CD14-positive monocyte (primary cell): ENCODE data around the gene EME2. TPM values are rescaled to one million over a fixed set of nuclear protein-coding genes. Genes with fewer than 3 reads are reported as not detected.

ENCODE experiments used
- DNase-seq, 3 donors: peaks; one replicate each; pipeline ENCODE4 v3.0.0-alpha.2; 2011 to 2022
- H2AFZ ChIP-seq: 2 replicates; pipeline ENCODE4 v1.6.0; 2012; ENCODE audit warnings: mild to moderate bottlenecking, low read depth, low read length, inconsistent platforms; ENCODE audit not compliant: insufficient read depth, poor library complexity, severe bottlenecking
- H3K27ac ChIP-seq, 2 donors: 1 replicate in 1 of 2; 2 replicates in 1 of 2; pipeline ENCODE4 v1.5.1; 2012 to 2013; ENCODE audit warnings: low read length in 2 of 2, control low read depth in 1 of 2, inconsistent platforms in 1 of 2, low read depth in 1 of 2, mild to moderate bottlenecking in 1 of 2
- H3K27me3 ChIP-seq, 2 donors: one replicate each; pipeline versions ENCODE4 v1.6.0 to v1.6.1; 2011 to 2013; ENCODE audit warnings: low read length in 2 of 2; ENCODE audit not compliant: control insufficient read depth in 2 of 2, insufficient read depth in 2 of 2
- H3K36me3 ChIP-seq, 2 donors: replicated peaks in 1 of 2; 1 replicate in 1 of 2; 2 replicates in 1 of 2; pipeline versions ENCODE4 v1.5.1 to v1.6.1; 2012 to 2013; ENCODE audit warnings: low read length in 2 of 2, control low read depth in 1 of 2, inconsistent platforms in 1 of 2, mild to moderate bottlenecking in 1 of 2; ENCODE audit not compliant: insufficient read depth in 2 of 2, control insufficient read depth in 1 of 2
- H3K4me1 ChIP-seq, 2 donors: 1 replicate in 1 of 2; 2 replicates in 1 of 2; pipeline versions ENCODE4 v1.5.1 to v1.6.1; 2012 to 2013; ENCODE audit warnings: low read length in 2 of 2, control low read depth in 1 of 2, inconsistent platforms in 1 of 2, mild to moderate bottlenecking in 1 of 2, moderate library complexity in 1 of 2; ENCODE audit not compliant: insufficient read depth in 2 of 2, control insufficient read depth in 1 of 2
- H3K4me2 ChIP-seq: replicated peaks from 2 replicates; pipeline ENCODE3; 2012; ENCODE audit warnings: low read length, moderate library complexity, mild to moderate bottlenecking; ENCODE audit not compliant: poor library complexity, severe bottlenecking; ENCODE audit errors: extremely low read depth
- H3K4me3 ChIP-seq, 3 experiments: fragments of 200-600 bp in 1 of 3; sonication (generic) in 1 of 3; replicated peaks in 1 of 3; 1 replicate in 2 of 3; 2 replicates in 1 of 3; pipeline ENCODE4 v1.5.1; 2011 to 2013; ENCODE audit warnings: low read length in 3 of 3, mild to moderate bottlenecking in 3 of 3, control low read depth in 2 of 3, low read depth in 2 of 3, inconsistent platforms in 1 of 3, moderate library complexity in 1 of 3
- H3K79me2 ChIP-seq: 2 replicates; pipeline ENCODE4 v1.6.0; 2012; ENCODE audit warnings: mild to moderate bottlenecking, control low read depth, inconsistent platforms, low read length, moderate library complexity; ENCODE audit not compliant: insufficient read depth
- H3K9ac ChIP-seq: 2 replicates; pipeline ENCODE4 v1.6.0; 2017; ENCODE audit warnings: low read length, mild to moderate bottlenecking; ENCODE audit not compliant: insufficient read depth, poor library complexity, severe bottlenecking
- H3K9me3 ChIP-seq, 2 donors: replicated peaks in 1 of 2; 1 replicate in 1 of 2; 2 replicates in 1 of 2; pipeline versions ENCODE4 v1.5.1 to v1.6.1; 2012 to 2013; ENCODE audit warnings: low read length in 2 of 2, control low read depth in 1 of 2; ENCODE audit not compliant: control insufficient read depth in 1 of 2, insufficient read depth in 1 of 2
- H4K20me1 ChIP-seq: 2 replicates; pipeline ENCODE4 v1.6.0; 2012; ENCODE audit warnings: mild to moderate bottlenecking, low read length, control low read depth, moderate library complexity; ENCODE audit not compliant: insufficient read depth
- H3K27ac Mint-ChIP-seq, 7 donors: one replicate each; pipeline ENCODE4 v1.8.0; 2020; ENCODE audit warnings: mild to moderate bottlenecking in 7 of 7, mixed read lengths in 7 of 7, moderate library complexity in 6 of 7, inconsistent platforms in 2 of 7
- H3K27me3 Mint-ChIP-seq, 3 donors: one replicate each; pipeline ENCODE4 v1.8.0; 2021 to 2022; ENCODE audit warnings: low read depth in 3 of 3, mild to moderate bottlenecking in 3 of 3, mixed read lengths in 3 of 3, moderate library complexity in 3 of 3, inconsistent platforms in 1 of 3
- H3K36me3 Mint-ChIP-seq, 2 donors: one replicate each; pipeline ENCODE4 v1.8.0; 2020; ENCODE audit warnings: mixed read lengths in 2 of 2, inconsistent platforms in 1 of 2, mild to moderate bottlenecking in 1 of 2
- H3K4me1 Mint-ChIP-seq: one replicate; pipeline ENCODE4 v1.8.0; 2020; ENCODE audit warnings: mild to moderate bottlenecking, mixed read lengths
- H3K4me3 Mint-ChIP-seq, 2 donors: one replicate each; pipeline ENCODE4 v1.8.0; 2020; ENCODE audit warnings: mild to moderate bottlenecking in 2 of 2, mixed read lengths in 2 of 2, moderate library complexity in 1 of 2
- H3K9me3 Mint-ChIP-seq, 7 donors: one replicate each; pipeline ENCODE4 v1.8.0; 2020 to 2022; ENCODE audit warnings: mixed read lengths in 7 of 7, mild to moderate bottlenecking in 6 of 7, moderate library complexity in 6 of 7, inconsistent platforms in 2 of 7
- CTCF ChIP-seq: fragments of 200-600 bp; IDR thresholded peaks from one replicate; pipeline ENCODE4 v1.8.0; 2022; ENCODE audit warnings: antibody characterized with exemption, mild to moderate bottlenecking
- WGBS: methylation state at CpG from one replicate; pipeline ENCODE4 v1.1.5; 2013; ENCODE audit warnings: missing lambda C conversion rate; ENCODE audit not compliant: insufficient coverage; 5-methylcytosine and 5-hydroxymethylcytosine counted together
- intact Hi-C, 2 donors: fragments of 100-400 bp; cut with micrococcal nuclease; formaldehyde crosslinking; loops; one replicate each; pipeline versions ENCODE4 v1.15.0 to v1.15.1; 2023
- polyA plus RNA-seq, 3 donors: library from polyadenylated mRNA; depleted of rRNA in 1 of 3; unstranded in 2 of 3; stranded (reverse) in 1 of 3; fragments of 300-500 nt in 2 of 3; fragments of >200 nt in 1 of 3; fragmentation: Illumina TruSeq in 2 of 3; gene quantifications; 1 replicate in 2 of 3; 2 replicates in 1 of 3; pipeline ENCODE4 v1.2.3, GENCODE V29; 2012 to 2021

EME2 gene
- polyA plus RNA-seq, 3 donors: 0.26 to 36.6 (median 0.48) TPM

GRCh38 chr16:1768061-1768766, 4.4 kb upstream of the EME2 start:
- Histone ChIP-seq H3K4me3 (no peak overlapping the region), H3K9ac (no peak overlapping the region), H2AFZ (no peak overlapping the region), H3K4me1 (peaks cover 18 to 25% of the 10 kb centered on the region in 2 donors), H3K36me3 (peaks cover 57% of the 10 kb centered on the region in 2 donors), H3K27ac (no peak overlapping the region), H3K9me3 (no peaks in the 10 kb centered on the region), H3K79me2 (peaks cover 20% of the 10 kb centered on the region), H3K27me3 (no peaks in the 10 kb centered on the region), H4K20me1 (peaks cover 49% of the 10 kb centered on the region), H3K4me2 (no peak overlapping the region)
- WGBS: 94% methylated on average over 38 of the region's 41 CpGs
- intact Hi-C loops: no loop called here
- no peak overlapping the region for H3K27ac Mint-ChIP-seq
- no peak for TF ChIP-seq CTCF
- DNase-seq: no peak
- H3K36me3 Mint-ChIP-seq: peaks cover 29 to 50% of the 10 kb centered on the region in 2 donors
- H3K4me3 Mint-ChIP-seq: no peak overlapping the region
- H3K27me3 Mint-ChIP-seq: peaks cover 0 to 1% (median 0%) of the 10 kb centered on the region in 3 donors
- peaks cover 0 to 2% (median 0%) of the 10 kb centered on the region in 7 donors for H3K9me3 Mint-ChIP-seq
- H3K4me1 Mint-ChIP-seq: peaks cover 17% of the 10 kb centered on the region

- H3K79me2 ChIP-seq: peaks cover 26% of the 10 kb centered on the region
- H3K4me1 ChIP-seq: peaks cover 20 to 32% of the 10 kb centered on the region in 2 donors
- no peak for DNase-seq
- H3K36me3 ChIP-seq: peaks cover 53% of the 10 kb centered on the region in 2 donors
- H3K4me3 ChIP-seq: no peak overlapping the region
- peaks cover 0 to 2% (median 0%) of the 10 kb centered on the region in 7 donors for H3K9me3 Mint-ChIP-seq
- no peak overlapping the region for H3K4me3 Mint-ChIP-seq
- H3K9ac ChIP-seq: no peak overlapping the region
- peaks cover 29 to 50% of the 10 kb centered on the region in 2 donors for H3K36me3 Mint-ChIP-seq
- H3K27me3 ChIP-seq: no peaks in the 10 kb centered on the region
- WGBS: 87% methylated on average over 11 of the region's 26 CpGs
- no peak overlapping the region for H2AFZ ChIP-seq
- H3K27ac ChIP-seq: no peak overlapping the region
- peaks cover 19% of the 10 kb centered on the region for H3K4me1 Mint-ChIP-seq
- TF ChIP-seq CTCF: no peak
- H4K20me1 ChIP-seq: peaks cover 50% of the 10 kb centered on the region
- H3K27me3 Mint-ChIP-seq: peaks cover 0 to 1% (median 0%) of the 10 kb centered on the region in 3 donors
- intact Hi-C loops: no loop called here
- H3K27ac Mint-ChIP-seq: no peak overlapping the region
- no peak overlapping the region for H3K4me2 ChIP-seq
- H3K9me3 ChIP-seq: no peaks in the 10 kb centered on the region
Measured at GRCh38 chr16:1768767-1769401, 3.7 kb upstream of the EME2 start.
